GM21786 (cell line): ENCODE data around the gene YWHAE.
"Not testable (repeated sequence)": the region's sequence is repeated elsewhere in the genome, so short reads cannot be mapped to it uniquely, and the experiment has no call there.

Experiments used
- ATAC-seq: cut with Tn5 transposase; IDR thresholded peaks from one replicate; pipeline ENCODE4 v1.9.1; 2021; ENCODE audit not compliant: unreplicated experiment

The YWHAE gene

DNA sequence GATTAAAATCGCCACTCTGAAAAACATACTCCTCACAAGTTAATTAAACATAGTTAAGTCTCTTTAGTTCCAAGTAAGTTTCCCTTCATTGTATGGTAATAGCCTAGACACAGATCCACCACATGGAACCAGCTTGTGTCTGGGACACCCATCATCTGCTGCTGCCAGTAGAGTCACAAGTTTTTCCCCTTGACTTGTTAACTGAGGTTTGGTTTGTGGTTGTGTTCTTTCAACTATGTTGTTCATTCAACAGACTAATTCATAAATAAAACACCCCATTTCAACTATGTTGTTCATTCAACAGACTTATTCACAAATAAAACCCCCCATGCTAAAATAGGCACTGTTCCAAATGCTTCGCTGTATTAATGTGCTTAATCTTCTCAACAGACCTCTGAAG, 24.4 kb downstream of the YWHAE start:
- ATAC-seq: no peak

DNA sequence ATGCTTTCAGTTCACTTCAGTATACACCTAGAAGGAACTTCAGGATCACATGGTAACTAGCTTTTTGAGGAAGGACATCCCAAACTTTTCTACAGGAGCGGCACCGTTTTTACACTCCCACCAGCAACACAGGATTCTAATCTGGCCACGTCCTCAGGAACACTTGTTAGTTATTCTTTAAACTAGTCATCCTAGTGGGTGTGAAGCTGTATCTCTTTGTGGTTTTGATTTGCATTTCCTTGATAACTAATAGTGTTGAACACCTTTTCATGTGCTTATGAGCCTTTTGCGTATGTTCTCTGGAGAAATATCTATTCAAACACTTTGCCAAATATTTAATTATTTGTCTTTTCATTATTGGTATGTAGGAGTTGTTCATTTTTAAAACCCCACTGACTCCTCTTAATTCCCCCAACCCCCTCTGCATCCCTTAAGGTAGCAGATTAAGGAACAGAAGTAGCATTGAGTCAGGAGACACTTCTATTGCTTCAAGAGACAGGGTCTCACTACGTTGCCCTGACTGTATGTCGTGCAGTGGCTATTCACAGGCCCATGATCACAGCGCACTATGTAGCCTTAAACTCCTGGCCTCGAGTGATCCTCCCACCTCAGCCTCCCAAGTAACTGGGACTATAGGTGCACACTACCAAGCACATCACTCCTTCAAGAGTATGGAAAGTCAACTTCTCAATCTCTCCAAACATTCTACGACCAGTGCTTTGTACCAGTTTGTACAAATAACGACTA, 25.4 kb downstream of the YWHAE start:
- ATAC-seq: no peak

DNA sequence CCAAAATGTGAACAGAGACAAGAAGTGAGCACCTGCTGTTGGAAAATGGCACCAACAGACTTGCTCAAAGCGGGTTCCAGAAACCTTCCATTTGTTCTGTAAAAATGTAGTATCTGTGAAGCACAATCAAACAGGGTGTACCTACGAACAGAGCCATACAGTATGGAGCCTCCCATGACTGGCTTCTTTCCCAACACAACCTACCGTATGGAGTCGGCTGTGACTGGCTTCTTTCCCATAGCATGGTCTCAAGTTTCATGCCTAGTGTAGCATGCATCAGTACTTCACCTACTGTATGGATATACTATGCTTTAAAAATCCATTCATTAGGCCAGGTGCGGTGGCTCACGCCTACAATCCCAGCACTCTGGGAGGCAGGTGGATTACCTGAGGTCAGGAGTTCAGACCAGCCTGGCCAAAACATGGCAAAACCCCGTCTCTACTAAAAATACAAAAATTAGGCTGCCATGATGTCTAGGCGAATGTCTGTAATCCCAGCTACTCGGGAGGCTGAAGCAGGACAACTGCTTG, 26.2 kb downstream of the YWHAE start:
- no peak for ATAC-seq

DNA sequence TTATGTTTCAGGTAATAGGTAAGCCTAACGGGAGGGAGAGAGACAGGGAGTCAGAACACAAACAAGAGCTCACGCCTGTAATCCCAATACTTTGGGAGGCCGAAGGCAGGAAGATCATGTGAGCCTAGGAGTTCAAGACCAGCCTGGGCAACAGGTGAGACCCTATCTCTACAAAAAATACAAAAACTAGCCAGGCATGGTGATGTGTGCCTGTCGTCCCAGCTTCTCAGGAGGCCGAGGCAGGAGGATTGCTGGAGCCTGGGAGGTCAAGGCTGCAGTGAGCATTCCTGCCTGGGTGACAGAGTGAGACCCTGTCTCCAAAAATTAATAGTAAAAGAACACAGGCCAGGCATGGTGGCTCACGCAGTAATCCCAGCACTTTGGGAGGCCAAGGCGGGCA, 27.4 kb downstream of the YWHAE start:
- ATAC-seq: no peak

DNA sequence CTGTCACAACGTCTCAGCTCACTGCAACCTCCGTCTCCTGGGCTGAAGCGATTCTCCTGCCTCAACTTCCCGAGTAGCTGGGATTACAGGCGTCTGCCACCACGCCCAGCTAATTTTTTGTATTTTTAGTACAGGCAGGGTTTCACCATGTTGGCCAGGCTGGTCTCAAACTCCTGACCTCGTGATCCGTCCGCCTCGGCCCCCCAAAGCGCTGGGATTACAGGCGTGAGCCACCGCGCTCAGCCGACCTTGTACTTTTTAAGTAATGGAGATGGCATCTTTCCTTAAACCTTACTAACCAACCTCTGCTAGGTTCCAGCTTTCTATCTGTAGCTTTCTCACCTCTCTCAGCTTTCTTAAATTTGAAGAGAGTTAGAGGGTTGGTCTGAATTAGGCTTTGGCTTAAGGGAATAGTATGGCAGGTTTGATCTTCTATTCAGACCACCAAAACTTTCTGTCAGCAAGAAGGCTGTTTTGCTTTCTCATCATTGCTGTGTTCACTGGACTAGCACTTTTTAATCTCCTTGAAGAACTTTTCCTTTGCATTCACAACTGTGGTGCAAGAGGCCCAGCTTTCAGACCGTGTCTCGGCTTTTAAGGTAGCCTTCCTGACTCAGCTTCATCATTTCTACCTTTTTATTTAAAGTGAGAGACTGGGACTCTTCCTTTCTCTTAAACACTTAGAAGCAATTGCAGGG, 28.0 kb downstream of the YWHAE start:
- no peak for ATAC-seq

DNA sequence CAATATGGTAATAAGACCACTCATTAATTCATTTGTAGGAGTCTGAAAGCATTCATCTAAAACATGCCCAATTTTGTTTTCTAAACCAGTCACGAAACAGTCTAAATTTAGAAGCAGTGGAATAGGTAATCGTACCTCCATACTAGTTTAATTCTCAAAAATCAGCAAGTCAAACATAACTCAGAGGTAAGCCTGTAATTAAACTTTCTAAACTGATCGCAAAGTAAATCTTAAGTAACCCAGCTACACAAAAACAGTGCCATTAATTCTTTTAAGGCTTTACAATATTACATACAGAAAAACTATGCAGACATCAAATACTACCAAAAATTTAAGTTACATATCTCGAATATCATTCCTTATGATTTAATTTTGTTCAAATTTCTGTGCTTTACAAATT, 31.4 kb downstream of the YWHAE start:
- no peak for ATAC-seq

DNA sequence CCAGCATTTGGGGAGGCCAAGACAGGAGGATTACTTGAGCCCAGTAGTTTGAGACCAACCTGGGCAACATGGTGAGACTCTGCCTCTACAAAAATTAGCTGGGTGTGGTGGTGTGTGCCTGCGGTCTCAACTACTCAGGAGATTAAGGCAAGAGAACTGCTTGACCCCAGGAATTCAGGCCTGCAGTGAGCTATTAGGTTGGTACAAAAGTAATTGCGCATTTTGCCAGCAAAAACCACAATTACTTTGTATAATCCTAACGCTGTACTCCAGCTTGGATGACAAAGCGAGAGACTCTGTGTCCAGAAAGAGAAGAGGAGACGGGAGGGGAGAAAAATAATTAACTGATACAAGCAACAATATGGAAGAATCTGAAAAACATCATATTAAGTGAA, 32.7 kb downstream of the YWHAE start:
- ATAC-seq: no peak

DNA sequence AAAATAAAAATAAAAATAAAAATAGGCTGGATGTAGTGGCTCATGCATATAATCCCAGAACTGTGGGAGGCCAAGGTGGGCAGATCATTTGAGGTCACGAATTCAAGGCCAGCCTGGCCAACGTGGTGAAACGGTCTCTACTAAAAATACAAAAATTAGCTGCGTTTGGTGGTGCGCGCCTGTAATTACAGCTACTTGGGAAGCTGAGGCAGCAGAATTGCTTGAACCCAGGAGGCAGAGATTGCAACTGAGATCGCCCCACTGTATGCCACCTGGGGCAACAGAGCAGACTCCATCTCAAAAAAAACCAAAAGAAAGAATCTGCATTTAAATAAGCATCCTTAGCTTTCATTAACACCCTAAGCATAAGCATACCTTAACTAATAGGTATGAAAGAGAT, 33.8 kb downstream of the YWHAE start:
- ATAC-seq: no peak

DNA sequence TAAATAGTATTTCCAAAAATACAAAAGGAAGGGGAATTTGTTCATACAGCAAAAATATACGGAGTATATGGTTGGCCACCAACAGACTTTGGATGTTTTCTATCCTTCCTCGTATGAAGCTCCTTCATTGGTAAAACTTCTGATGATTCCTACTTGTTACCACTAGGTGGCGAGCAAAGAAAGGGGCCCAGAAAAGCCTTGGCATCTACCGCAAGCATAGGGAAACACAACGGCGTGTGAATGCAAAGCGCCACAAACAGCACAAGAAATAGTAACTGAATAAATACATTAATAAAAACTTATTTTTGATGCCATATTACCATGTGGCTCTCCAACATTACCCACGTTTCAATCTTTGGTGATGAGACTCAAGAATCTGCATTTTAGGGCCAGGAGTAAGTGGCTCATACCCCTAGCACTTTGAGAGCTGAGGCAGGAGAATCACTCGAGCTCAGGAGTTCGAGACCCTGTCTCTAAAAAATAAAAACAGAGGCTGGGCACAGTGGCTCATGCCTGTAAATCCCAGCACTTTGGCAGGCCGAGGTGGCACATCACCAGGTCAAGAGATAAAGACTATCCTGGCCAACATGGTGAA, 34.5 kb downstream of the YWHAE start:
- no peak for ATAC-seq

DNA sequence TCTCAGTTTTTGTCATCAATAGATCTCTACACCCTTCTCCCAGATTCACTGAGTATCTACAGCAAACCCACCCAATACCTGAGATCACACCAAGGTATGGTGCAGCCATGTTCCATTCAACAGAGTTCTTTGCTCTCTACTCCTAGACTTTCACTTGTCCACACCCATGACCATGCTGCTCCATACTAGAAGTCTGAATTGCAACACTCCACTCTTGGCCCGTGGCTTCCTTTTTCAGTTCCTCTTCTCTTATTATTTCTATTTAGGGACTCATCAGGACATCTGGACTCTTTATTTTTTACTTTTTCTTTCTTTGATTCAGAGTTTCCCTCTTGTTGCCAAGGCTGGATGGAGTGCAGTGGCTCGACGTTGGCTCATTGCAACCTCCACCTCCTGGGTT, 37.1 kb downstream of the YWHAE start:
- no peak for ATAC-seq

DNA sequence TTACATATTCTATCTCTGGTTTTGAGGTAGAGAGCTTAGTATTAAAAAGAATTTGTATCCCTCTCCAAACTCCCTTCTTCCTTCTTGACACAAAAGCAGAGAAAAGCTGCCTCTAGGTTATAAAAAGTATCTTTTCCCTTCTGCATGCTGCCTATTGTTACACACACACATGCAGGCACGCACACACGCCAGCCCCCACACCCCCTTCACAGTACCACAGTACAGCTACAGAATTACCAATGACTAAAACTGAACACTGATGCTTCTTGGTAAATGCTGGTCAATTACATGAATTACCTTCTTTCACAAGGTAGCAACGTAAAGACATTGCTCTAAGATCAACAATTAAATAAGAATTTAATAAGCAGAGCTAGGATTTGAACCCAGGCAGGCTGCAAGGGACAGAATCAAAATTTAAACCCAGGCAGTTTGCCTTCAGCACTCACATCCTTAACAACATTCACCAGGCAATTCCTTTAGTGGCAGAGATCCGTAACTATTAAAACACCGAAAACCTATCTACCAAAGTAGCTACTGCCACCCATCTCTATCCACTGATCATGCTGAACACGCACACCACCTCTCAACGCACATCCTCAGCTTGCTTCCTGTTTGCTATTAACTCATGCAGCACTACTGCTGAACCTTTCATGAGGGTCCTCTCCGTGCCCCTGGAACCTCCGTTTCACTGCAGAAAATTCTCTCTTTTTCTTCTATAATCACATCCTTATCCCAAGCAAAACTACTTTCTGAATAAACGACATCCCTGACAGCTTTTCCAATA, 37.8 kb downstream of the YWHAE start:
- no peak for ATAC-seq

DNA sequence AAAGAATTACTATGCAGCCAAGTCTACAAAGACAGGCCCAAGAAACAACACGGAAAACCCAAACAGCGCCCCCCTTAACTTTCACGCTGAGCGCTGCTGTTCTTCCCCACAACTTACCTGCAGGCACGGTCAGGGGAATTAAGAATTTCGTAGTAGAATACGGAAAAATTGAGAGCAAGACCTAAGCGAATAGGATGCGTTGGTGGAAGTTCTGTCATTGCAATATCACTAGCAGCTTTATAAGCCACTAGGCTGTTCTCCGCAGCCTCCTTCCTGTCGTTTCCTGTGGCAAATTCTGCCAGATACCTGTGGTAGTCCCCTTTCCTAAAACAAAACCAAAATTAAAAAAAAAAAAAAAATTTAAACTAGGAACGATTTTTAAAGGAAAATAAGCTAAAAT, 39.0 kb downstream of the YWHAE start:
- ATAC-seq: no peak

DNA sequence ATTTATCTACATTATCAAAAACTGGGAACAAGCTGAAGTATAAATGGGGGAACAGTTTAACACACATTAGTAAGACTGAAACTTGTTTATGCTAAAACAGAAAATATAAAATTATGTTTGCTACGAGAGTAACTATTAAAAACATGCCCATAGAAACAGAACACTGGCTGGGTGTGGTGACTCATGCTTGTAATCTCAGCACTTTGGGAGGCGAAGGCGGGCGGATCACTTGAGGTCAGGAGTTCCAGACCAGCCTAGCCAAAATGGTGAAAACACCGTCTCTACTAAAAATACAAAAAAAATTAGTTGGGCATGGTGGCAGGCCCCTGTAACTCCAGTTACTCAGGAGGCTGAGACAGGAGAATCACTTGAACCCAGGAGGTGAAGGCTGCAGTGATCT, 39.7 kb downstream of the YWHAE start:
- ATAC-seq: not testable (repeated sequence)

DNA sequence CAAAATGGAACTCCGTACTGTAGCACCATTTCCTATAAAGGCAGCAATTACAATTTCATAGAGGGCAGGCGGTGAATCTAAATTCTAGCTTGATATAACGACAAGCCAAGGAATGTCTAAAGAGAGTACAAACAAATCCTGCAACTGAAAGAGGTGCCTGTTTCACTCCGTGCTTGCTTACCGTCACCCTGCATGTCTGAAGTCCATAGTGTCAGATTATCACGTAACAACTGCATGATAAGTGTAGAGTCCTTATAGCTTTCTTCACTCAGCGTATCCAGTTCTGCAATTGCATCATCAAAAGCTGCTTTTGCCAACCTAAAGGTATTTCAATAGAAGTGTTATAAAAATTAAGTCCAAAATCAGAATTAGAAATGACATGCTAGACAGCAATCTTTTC, 46.0 kb downstream of the YWHAE start:
- ATAC-seq: no peak

DNA sequence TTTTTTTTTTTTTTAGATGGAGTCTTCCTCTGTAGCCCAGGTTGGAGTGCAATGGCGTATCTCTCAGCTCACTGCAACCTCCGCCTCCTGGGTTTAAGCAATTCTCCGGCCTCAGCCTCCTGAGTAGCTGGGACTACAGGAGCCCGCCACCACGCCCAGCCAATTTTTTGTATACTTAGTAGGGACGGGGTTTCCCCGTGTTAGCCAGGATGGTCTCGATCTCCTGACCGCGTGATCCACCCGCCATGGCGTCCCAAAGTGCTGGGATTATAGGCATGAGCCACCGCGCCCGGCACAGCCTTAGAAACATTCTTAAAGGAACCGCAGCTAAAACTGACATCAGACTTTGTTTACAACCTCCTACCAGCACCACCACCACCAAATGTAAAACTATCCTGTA, 47.5 kb downstream of the YWHAE start:
- ATAC-seq: not testable (repeated sequence)

DNA sequence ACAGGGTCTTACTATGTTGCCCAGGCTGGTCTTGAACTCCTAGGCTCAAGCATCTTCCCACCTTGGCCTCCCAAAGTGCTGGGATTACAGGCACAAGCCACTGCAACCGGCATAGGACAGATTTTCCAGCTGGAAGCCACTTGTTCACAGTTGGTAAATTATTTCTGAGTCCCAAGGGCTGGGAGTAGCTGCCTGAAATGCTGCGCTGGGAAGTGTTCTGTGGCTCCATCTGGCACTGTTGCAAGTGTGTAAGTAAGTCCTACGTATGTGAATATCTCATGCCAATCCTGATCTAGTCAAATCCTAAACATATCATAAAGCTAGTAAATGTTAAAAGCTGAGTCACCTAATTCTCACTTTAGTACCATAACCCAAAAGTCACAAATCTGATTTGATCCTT, 48.1 kb downstream of the YWHAE start:
- no peak for ATAC-seq

DNA sequence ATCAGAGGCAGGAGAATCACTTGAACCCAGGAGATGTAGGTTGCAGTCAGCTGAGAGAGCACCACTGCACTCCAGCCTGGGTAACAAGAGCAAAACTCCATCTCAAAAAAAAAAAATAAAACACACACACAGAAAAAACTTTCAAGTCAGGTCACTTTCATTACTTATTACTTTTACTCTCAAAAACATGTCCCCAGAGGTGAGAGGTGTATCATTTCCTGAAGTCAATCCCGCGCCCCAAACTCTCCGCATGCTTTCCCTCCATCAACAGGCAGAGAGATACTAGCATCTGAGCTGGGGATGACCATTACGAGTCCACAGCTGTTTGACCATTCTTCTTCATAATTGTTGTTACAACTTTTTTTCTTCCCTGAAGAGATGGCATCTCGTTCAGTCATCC, 48.7 kb downstream of the YWHAE start:
- ATAC-seq: no peak

DNA sequence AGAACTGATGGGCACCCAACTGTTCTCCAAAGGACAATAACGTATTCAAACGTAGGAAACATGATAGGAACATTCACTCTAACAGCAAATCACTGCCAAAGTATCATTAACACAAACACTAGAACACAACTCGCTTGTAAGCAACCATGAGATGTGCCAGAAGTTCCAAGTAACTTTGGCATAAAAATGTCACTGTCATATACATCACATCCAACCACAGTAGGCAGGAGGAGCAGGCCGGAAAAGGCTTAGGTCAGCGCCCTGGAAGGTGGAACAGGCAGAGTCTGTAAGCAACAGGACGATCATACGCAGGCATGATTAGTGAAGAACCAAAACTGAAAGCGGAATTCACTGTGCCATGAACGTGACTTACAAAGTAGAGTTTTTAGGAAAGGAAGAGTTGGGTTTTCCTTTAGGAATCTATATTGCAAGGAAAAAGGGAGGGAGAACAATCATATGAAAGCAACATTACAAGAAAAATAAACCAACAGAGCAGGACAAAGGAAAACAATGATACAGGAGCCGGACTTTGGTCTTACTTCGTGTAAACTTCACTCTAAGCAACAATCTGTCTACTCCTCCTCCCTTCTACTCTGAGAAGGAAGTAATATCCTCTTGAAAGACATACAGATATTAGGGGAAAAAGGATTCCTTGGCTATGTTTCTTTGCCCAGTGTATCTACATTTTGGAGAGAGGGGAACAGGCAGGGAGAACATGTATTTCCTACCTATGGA, 52.3 kb downstream of the YWHAE start:
- ATAC-seq: no peak

DNA sequence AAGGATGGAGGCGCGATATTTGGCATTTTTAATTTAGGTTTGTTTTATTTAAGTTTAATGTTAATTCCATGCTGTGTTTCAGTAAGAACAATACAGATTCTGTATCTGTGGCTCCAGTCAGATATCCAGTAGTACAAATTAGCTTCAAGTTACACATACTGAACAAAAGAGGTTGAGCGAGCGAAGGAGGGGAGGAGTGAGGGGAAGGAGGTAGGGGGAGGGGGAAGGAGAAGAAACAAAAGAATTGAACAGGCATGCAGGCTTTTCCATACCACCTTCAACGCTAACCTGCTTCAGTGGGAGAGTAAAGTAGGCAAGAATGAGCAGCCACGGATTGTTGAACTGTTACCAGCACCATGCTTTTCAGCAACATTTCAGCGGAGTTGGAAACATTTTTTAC, 55.5 kb downstream of the YWHAE start:
- no peak for ATAC-seq

DNA sequence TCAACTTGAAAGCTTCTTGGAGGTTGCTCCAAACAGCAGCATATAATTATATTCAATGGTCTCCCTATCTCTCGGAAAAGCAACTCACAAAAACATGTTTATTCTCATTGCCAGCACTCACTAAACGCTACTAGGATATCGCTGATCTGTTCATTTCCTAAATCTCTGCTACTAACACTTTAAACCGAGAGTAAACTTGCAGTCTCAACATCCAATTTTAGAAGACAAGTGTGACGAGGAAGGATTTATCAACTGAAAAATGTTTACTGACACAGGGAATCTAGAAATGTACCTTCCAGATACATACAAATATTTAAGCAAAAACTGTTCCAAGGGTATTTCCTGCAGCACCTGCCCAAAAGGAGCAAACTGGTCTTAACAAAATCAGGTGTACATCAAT, 56.5 kb downstream of the YWHAE start:
- ATAC-seq: no peak

DNA sequence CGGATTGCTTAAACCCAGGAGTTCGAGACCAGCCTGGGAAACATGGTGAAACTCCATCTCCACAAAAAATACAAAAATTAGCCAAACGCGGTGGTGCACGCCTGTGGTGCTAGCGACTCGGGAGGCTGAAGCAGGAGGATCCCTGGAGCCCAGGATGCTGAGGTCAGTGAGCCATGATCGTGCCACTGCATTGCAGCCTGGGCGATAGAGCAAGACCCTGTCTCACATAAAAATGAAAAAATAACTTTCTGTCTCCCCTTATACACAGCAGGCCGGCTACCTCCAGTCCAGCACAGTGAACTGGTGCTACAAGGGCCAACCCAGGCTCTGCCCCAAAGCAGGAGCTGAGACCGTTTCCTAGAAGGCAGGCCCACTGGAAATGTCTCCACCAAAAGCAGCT, 59.7 kb downstream of the YWHAE start:
- no peak for ATAC-seq
